WTC11 (cell line): ENCODE data around the gene MAEA.

ENCODE experiments used
- CREB1 ChIP-seq: sonication (generic); formaldehyde crosslinking; IDR thresholded peaks from 2 replicates; pipeline ENCODE4 v1.8.0; 2023; ENCODE audit warnings: mild to moderate bottlenecking, missing genetic modification reagents
- CTCF ChIP-seq: fragments of 200-600 bp; IDR thresholded peaks from 2 replicates; pipeline ENCODE4 v1.8.0; 2022; ENCODE audit warnings: antibody characterized with exemption
- ETV6 ChIP-seq: sonication (generic); formaldehyde crosslinking; IDR thresholded peaks from 2 replicates; pipeline ENCODE4 v1.8.1; 2022; ENCODE audit warnings: mild to moderate bottlenecking, missing genetic modification reagents
- FOXK1 ChIP-seq: sonication (generic); formaldehyde crosslinking; IDR thresholded peaks from 2 replicates; pipeline ENCODE4 v1.8.0; 2022; ENCODE audit warnings: mild to moderate bottlenecking, moderate library complexity, missing genetic modification reagents
- KAT7 ChIP-seq: sonication (generic); formaldehyde crosslinking; IDR thresholded peaks from 2 replicates; pipeline ENCODE4 v1.8.1; 2023; ENCODE audit warnings: missing genetic modification reagents, mild to moderate bottlenecking, borderline replicate concordance
- TEAD4 ChIP-seq: sonication (generic); formaldehyde crosslinking; IDR thresholded peaks from 2 replicates; pipeline ENCODE4 v1.8.0; 2022; ENCODE audit warnings: mild to moderate bottlenecking, missing genetic modification reagents

- TF ChIP-seq CTCF (no peak), ETV6 (CRISPR knock-in tag) (no peak), CREB1 (CRISPR knock-in tag) (no peak), TEAD4 (CRISPR knock-in tag) (no peak), KAT7 (CRISPR knock-in tag) (no peak), FOXK1 (no peak)
These were observed 85.0 kb downstream of the MAEA start for GRCh38 chr4:1374706-1375045.
